A549 (cell line): ENCODE data around the gene NR3C1. TPM values are rescaled to one million over a fixed set of nuclear protein-coding genes. Genes with fewer than 3 reads are reported as not detected.

ENCODE experiments used
- ATOH8 ChIP-seq: fragments of 250-450 bp; sonication (Bioruptor Pico); IDR thresholded peaks from 2 replicates; pipeline ENCODE4 v1.5.0; 2020; ENCODE audit warnings: low read depth, mild to moderate bottlenecking, moderate library complexity
- BCL3 ChIP-seq: fragments of >200 bp; sonication (Bioruptor Twin); formaldehyde crosslinking; IDR thresholded peaks from 3 replicates; pipeline ENCODE4 v1.6.1; 2016
- EHF ChIP-seq: fragments of 250-450 bp; sonication (Bioruptor Pico); IDR thresholded peaks from 2 replicates; pipeline ENCODE4 v1.5.0; 2020; ENCODE audit warnings: mild to moderate bottlenecking
- ELK1 ChIP-seq: fragments of 150-350 bp; IDR thresholded peaks from 2 replicates; pipeline ENCODE4 v1.6.1; 2014; ENCODE audit warnings: low read depth, mild to moderate bottlenecking, low read length
- EP300 ChIP-seq, 2 experiments: fragments of >200 bp; sonication (Bioruptor Twin); formaldehyde crosslinking; IDR thresholded peaks; 2 replicates in 1 of 2; 3 replicates in 1 of 2; pipeline ENCODE4 v1.6.1; 2016 to 2017
- ESRRA ChIP-seq: fragments of 150-350 bp; IDR thresholded peaks from 2 replicates; pipeline ENCODE4 v1.6.1; 2014; ENCODE audit warnings: mild to moderate bottlenecking, low read length, borderline replicate concordance
- HDAC2 ChIP-seq: fragments of 200-600 bp; sonication (generic); IDR thresholded peaks from 2 replicates; pipeline ENCODE4 v1.6.1; 2016
- HMGXB4 ChIP-seq: fragments of 250-450 bp; sonication (Bioruptor Pico); IDR thresholded peaks from 2 replicates; pipeline ENCODE4 v1.5.0; 2021; ENCODE audit warnings: mild to moderate bottlenecking, moderate library complexity, borderline replicate concordance
- JUN ChIP-seq, 2 experiments: fragments of >200 bp; sonication (Bioruptor Twin); formaldehyde crosslinking; IDR thresholded peaks; 2 replicates in 1 of 2; 3 replicates in 1 of 2; pipeline ENCODE4 v1.6.1; 2016 to 2017
- JUNB ChIP-seq: fragments of >200 bp; sonication (Bioruptor Twin); formaldehyde crosslinking; IDR thresholded peaks from 2 replicates; pipeline ENCODE4 v1.6.1; 2016
- KDM1A ChIP-seq: fragments of 200-600 bp; sonication (generic); IDR thresholded peaks from 2 replicates; pipeline ENCODE4 v1.6.1; 2016; ENCODE audit warnings: low read depth, mild to moderate bottlenecking
- MAX ChIP-seq: IDR thresholded peaks from 2 replicates; pipeline ENCODE4 v1.6.1; 2012
- NFE2L2 ChIP-seq: fragments of 150-350 bp; conservative IDR thresholded peaks from 2 replicates; pipeline ENCODE4 v1.6.1; 2014; ENCODE audit warnings: low read length
- POLR2A ChIP-seq: IDR thresholded peaks from 2 replicates; pipeline ENCODE4 v1.6.1; 2012; ENCODE audit warnings: mild to moderate bottlenecking, low read length
- RCOR1 ChIP-seq: fragments of 150-350 bp; IDR thresholded peaks from 2 replicates; pipeline ENCODE4 v1.6.1; 2014; ENCODE audit warnings: antibody characterized with exemption, low read length, low read depth
- REST ChIP-seq: fragments of 200-600 bp; sonication (generic); IDR thresholded peaks from 2 replicates; pipeline ENCODE4 v1.6.1; 2016; ENCODE audit warnings: antibody characterized with exemption, mild to moderate bottlenecking, moderate library complexity
- RNF2 ChIP-seq: fragments of 200-600 bp; sonication (generic); IDR thresholded peaks from 2 replicates; pipeline ENCODE4 v1.6.1; 2016; ENCODE audit warnings: low read depth, mild to moderate bottlenecking, antibody characterized with exemption, moderate library complexity, borderline replicate concordance
- SMC3 ChIP-seq: fragments of >200 bp; sonication (Bioruptor Twin); formaldehyde crosslinking; IDR thresholded peaks from 3 replicates; pipeline ENCODE4 v1.6.1; 2018; ENCODE audit warnings: inconsistent platforms
- polyA plus RNA-seq, 4 experiments: library from polyadenylated mRNA; depleted of rRNA in 3 of 4; stranded (reverse); fragments of >200 nt; fragmentation: RNase III in 1 of 4; extraction: RNeasy Plus Mini Kit Qiagen cat#74134 plus additional on column Dnase treatment in 1 of 4; gene quantifications; 2 replicates in 3 of 4; 3 replicates in 1 of 4; pipeline ENCODE4 v1.2.3, GENCODE V29; 2011 to 2017

Gene NR3C1
- polyA plus RNA-seq, 2 of the 4 experiments (the other 2 are of a cell fraction), result 46.5 to 73.0 TPM

GRCh38 chr5:143262393-143263174 is 140.9 kb downstream of the NR3C1 start (continued):
- TF ChIP-seq MAX, result peak; percentile 24; the same call in 1 of the 2 replicates
- TF ChIP-seq EP300 (IDR thresholded peaks at IDR 0.05), result no peak
- TF ChIP-seq HMGXB4 (CRISPR knock-in tag), result no peak
- no peak for TF ChIP-seq POLR2A
- TF ChIP-seq JUNB, result 0 out of 2 replicates have a peak, but pooled peaks have one; percentile 40
- no peak for TF ChIP-seq RNF2
- TF ChIP-seq ESRRA, result no peak
- TF ChIP-seq ATOH8, result no peak
- TF ChIP-seq ELK1, result no peak
- TF ChIP-seq SMC3, result 0 out of 3 replicates have a peak, but pooled peaks have one; percentile 13
- no peak for TF ChIP-seq BCL3
- TF ChIP-seq KDM1A, result no peak
- no peak for TF ChIP-seq RCOR1
- TF ChIP-seq HDAC2, result no peak
- no peak for TF ChIP-seq EHF (CRISPR knock-in tag)
- TF ChIP-seq REST, result no peak
- no peak for TF ChIP-seq NFE2L2
- TF ChIP-seq JUN (IDR thresholded peaks at IDR 0.05), result no peak
